ENCODE measurements around the gene CABLES2.

CABLES2 gene

DNA sequence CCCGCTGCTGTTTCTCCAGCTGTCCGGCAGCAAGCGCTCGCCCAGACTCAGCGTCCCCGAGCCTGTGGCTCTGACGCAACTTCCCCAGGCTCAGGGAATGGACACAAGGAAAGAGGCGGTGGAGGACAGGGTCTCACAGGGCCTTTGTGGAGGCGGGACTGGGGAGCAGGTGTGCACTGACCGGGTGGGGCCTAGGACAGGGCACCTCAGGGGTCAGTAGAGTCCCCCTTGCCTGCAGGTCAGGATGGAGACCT is 60.0 kb downstream of the CABLES2 start:
- no peak overlapping the region for H2BK12ac ChIP-seq (ENCODE audit: low read length)
- no peak for DNase-seq
- H3K4me3 ChIP-seq (ENCODE audit: low read depth, low read length) = no peak overlapping the region
- H3K18ac ChIP-seq (ENCODE audit: low read length) = no peak overlapping the region
- H4K12ac ChIP-seq (ENCODE audit: low read depth, low read length) = no peak overlapping the region
- H3K9ac ChIP-seq (ENCODE audit: low read length) = no peak overlapping the region
- H3K4ac ChIP-seq (ENCODE audit: low read depth, low read length) = no peak overlapping the region
- no peak overlapping the region for H4K8ac ChIP-seq (ENCODE audit: low read depth, low read length)
- H2BK5ac ChIP-seq (ENCODE audit: low read depth, low read length, poor library complexity) = no peak overlapping the region
- no peak overlapping the region for H3K23ac ChIP-seq (ENCODE audit: low read length)
- H2BK120ac ChIP-seq (ENCODE audit: insufficient read depth, low read length, poor library complexity) = no peak overlapping the region
- no peaks in the 10 kb centered on the region for H3K79me2 ChIP-seq (ENCODE audit: control insufficient read depth, insufficient read depth, low read length, poor library complexity)
- peaks cover 1% of the 10 kb centered on the region for H3K9me3 ChIP-seq (ENCODE audit: insufficient read depth, low read depth, low read length)
- H3K79me1 ChIP-seq (ENCODE audit: low read length) = no peaks in the 10 kb centered on the region
- H2AK5ac ChIP-seq (ENCODE audit: low read length) = no peak overlapping the region
- no peak overlapping the region for H3K27ac ChIP-seq (ENCODE audit: low read depth, low read length)
- no peak overlapping the region for H4K91ac ChIP-seq (ENCODE audit: low read depth, low read length)
- H2AFZ ChIP-seq (ENCODE audit: insufficient read depth, low read length, poor library complexity) = no peak overlapping the region
- peaks cover 9 to 10% of the 10 kb centered on the region in 2 experiments for H3K4me1 ChIP-seq (ENCODE audit: control insufficient read depth in 1 of 2, insufficient read depth in 2 of 2, low read length in 2 of 2)
- H3K36me3 ChIP-seq (ENCODE audit: control insufficient read depth in 1 of 2, insufficient read depth in 2 of 2, low read length in 2 of 2) = peaks cover 58 to 68% of the 10 kb centered on the region in 2 experiments
- no peak overlapping the region for H3K4me2 ChIP-seq (ENCODE audit: low read length)
- no peaks in the 10 kb centered on the region for H3K27me3 ChIP-seq (ENCODE audit: insufficient read depth, low read length)
- no CpG with 5 or more reads among the region's 10 CpGs for WGBS (ENCODE audit: extremely low coverage, insufficient coverage, insufficient read length)
- no peak overlapping the region for H3K14ac ChIP-seq (ENCODE audit: low read length)

DNA sequence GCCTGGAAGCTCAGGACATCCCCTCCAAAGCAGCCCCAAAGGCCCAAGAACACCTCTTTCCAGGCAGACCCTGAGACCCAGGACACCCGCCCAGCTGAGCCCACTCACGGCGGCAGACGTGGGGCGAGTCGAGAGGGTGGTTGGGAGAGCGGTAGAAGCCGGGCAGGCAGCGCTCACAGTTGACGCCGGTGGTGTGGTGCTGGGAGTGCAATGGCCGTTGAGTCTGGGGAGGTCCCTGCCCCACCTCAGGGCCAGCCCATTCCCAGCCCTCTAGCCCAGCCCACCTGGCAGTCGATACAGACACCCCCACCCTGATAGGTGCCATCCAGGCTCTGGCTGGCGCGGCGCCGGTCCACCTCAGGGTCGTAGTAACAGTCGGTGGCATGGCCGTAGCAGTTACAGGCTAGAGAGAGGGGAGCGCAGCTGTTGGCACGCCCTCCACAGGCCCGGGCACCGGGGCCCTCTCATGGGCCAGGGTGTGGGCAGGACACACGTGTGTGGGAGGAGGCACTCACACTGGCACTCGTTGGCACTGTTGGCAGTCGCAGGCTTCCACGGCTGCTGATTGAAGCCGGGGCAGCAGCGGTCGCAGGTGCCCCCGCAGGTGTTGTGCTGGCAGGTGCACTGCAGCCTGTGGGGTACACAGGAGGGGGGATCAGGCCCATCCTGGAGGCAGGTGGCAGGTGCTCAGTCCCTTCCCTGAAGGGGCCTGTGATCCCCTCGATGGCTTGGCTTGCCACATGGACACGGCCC is 60.5 kb downstream of the CABLES2 start:
- Histone ChIP-seq H4K12ac (ENCODE audit: low read depth, low read length) (no peak overlapping the region), H3K79me2 (ENCODE audit: control insufficient read depth, insufficient read depth, low read length, poor library complexity) (no peaks in the 10 kb centered on the region), H3K36me3 (ENCODE audit: control insufficient read depth in 1 of 2, insufficient read depth in 2 of 2, low read length in 2 of 2) (peaks cover 53 to 63% of the 10 kb centered on the region in 2 experiments), H2AFZ (ENCODE audit: insufficient read depth, low read length, poor library complexity) (no peak overlapping the region), H2BK120ac (ENCODE audit: insufficient read depth, low read length, poor library complexity) (no peak overlapping the region), H3K27ac (ENCODE audit: low read depth, low read length) (no peak overlapping the region), H3K79me1 (ENCODE audit: low read length) (no peaks in the 10 kb centered on the region), H3K9ac (ENCODE audit: low read length) (no peak overlapping the region), H3K18ac (ENCODE audit: low read length) (no peak overlapping the region), H3K27me3 (ENCODE audit: insufficient read depth, low read length) (no peaks in the 10 kb centered on the region), H3K4me3 (ENCODE audit: low read depth, low read length) (no peak overlapping the region), H4K91ac (ENCODE audit: low read depth, low read length) (no peak overlapping the region), H3K4ac (ENCODE audit: low read depth, low read length) (no peak overlapping the region), H2AK5ac (ENCODE audit: low read length) (no peak overlapping the region), H2BK5ac (ENCODE audit: low read depth, low read length, poor library complexity) (no peak overlapping the region), H3K23ac (ENCODE audit: low read length) (no peak overlapping the region), H3K4me1 (ENCODE audit: control insufficient read depth in 1 of 2, insufficient read depth in 2 of 2, low read length in 2 of 2) (peaks cover 9 to 10% of the 10 kb centered on the region in 2 experiments), H4K8ac (ENCODE audit: low read depth, low read length) (no peak overlapping the region), H2BK12ac (ENCODE audit: low read length) (no peak overlapping the region), H3K4me2 (ENCODE audit: low read length) (no peak overlapping the region), H3K9me3 (ENCODE audit: insufficient read depth, low read depth, low read length) (peaks cover 1% of the 10 kb centered on the region), H3K14ac (ENCODE audit: low read length) (no peak overlapping the region)
- WGBS (ENCODE audit: extremely low coverage, insufficient coverage, insufficient read length) = no CpG with 5 or more reads among the region's 34 CpGs
- no peak for DNase-seq

- Histone ChIP-seq H3K4ac (ENCODE audit: low read depth, low read length) (no peak overlapping the region), H4K8ac (ENCODE audit: low read depth, low read length) (no peak overlapping the region), H2AFZ (ENCODE audit: insufficient read depth, low read length, poor library complexity) (no peak overlapping the region)
Observed at GRCh38 chr20:62345681-62346370, 61.3 kb downstream of the CABLES2 start.

DNA sequence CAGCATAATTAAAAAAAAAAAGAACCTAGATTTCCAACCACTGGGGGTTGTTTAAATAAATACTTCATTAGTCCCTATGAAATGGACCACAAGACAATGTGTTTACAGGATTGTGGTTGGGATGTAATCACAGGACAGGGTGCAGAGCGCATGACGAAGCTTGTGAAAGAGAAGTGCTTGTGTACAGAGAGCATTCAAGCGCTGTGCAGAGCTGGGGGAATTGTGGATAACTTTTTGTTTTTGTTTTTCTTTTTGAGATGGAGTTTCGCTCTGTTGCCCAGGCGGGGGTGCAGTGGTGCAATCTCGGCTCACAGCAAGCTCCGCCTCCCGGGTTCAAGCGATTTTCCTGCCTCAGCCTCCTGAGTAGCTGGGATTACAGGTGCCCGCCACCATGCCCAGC is 62.3 kb downstream of the CABLES2 start:
- H4K12ac ChIP-seq (ENCODE audit: low read depth, low read length) = no peak overlapping the region
- no peaks in the 10 kb centered on the region for H3K27me3 ChIP-seq (ENCODE audit: insufficient read depth, low read length)
- H3K36me3 ChIP-seq (ENCODE audit: control insufficient read depth in 1 of 2, insufficient read depth in 2 of 2, low read length in 2 of 2) = peaks cover 40 to 53% of the 10 kb centered on the region in 2 experiments
- WGBS (ENCODE audit: extremely low coverage, insufficient coverage, insufficient read length) = no CpG with 5 or more reads among the region's 10 CpGs
- no peak overlapping the region for H3K27ac ChIP-seq (ENCODE audit: low read depth, low read length)
- no peak overlapping the region for H3K4me3 ChIP-seq (ENCODE audit: low read depth, low read length)
- no peak overlapping the region for H3K4me2 ChIP-seq (ENCODE audit: low read length)
- no peak overlapping the region for H3K9ac ChIP-seq (ENCODE audit: low read length)
- H3K79me2 ChIP-seq (ENCODE audit: control insufficient read depth, insufficient read depth, low read length, poor library complexity) = no peaks in the 10 kb centered on the region
- H3K4ac ChIP-seq (ENCODE audit: low read depth, low read length) = no peak overlapping the region
- peaks cover under 1% of the 10 kb centered on the region in 2 experiments for H3K4me1 ChIP-seq (ENCODE audit: control insufficient read depth in 1 of 2, insufficient read depth in 2 of 2, low read length in 2 of 2)
- H3K79me1 ChIP-seq (ENCODE audit: low read length) = no peaks in the 10 kb centered on the region
- no peak overlapping the region for H3K23ac ChIP-seq (ENCODE audit: low read length)
- no peak overlapping the region for H3K14ac ChIP-seq (ENCODE audit: low read length)
- no peak overlapping the region for H4K91ac ChIP-seq (ENCODE audit: low read depth, low read length)
- H3K18ac ChIP-seq (ENCODE audit: low read length) = no peak overlapping the region
- DNase-seq = no peak
- H4K8ac ChIP-seq (ENCODE audit: low read depth, low read length) = no peak overlapping the region
- no peak overlapping the region for H2BK120ac ChIP-seq (ENCODE audit: insufficient read depth, low read length, poor library complexity)
- H3K9me3 ChIP-seq (ENCODE audit: insufficient read depth, low read depth, low read length) = no peaks in the 10 kb centered on the region
- H2BK5ac ChIP-seq (ENCODE audit: low read depth, low read length, poor library complexity) = no peak overlapping the region
- H2AK5ac ChIP-seq (ENCODE audit: low read length) = no peak overlapping the region
- H2BK12ac ChIP-seq (ENCODE audit: low read length) = no peak overlapping the region
- no peak overlapping the region for H2AFZ ChIP-seq (ENCODE audit: insufficient read depth, low read length, poor library complexity)

More at GRCh38 chr20:62345681-62346370, 61.3 kb downstream of the CABLES2 start:
- H4K12ac ChIP-seq (ENCODE audit: low read depth, low read length) = no peak overlapping the region
- no peaks in the 10 kb centered on the region for H3K79me1 ChIP-seq (ENCODE audit: low read length)
- no peak overlapping the region for H3K23ac ChIP-seq (ENCODE audit: low read length)
- H3K27me3 ChIP-seq (ENCODE audit: insufficient read depth, low read length) = no peaks in the 10 kb centered on the region
- no peak overlapping the region for H3K9ac ChIP-seq (ENCODE audit: low read length)
- no peaks in the 10 kb centered on the region for H3K79me2 ChIP-seq (ENCODE audit: control insufficient read depth, insufficient read depth, low read length, poor library complexity)
- no CpG with 5 or more reads among the region's 25 CpGs for WGBS (ENCODE audit: extremely low coverage, insufficient coverage, insufficient read length)
- H3K9me3 ChIP-seq (ENCODE audit: insufficient read depth, low read depth, low read length) = no peaks in the 10 kb centered on the region
- no peak overlapping the region for H3K14ac ChIP-seq (ENCODE audit: low read length)
- no peak overlapping the region for H2BK12ac ChIP-seq (ENCODE audit: low read length)
- H3K18ac ChIP-seq (ENCODE audit: low read length) = no peak overlapping the region
- no peak overlapping the region for H2BK120ac ChIP-seq (ENCODE audit: insufficient read depth, low read length, poor library complexity)
- no peak for DNase-seq
- no peak overlapping the region for H3K4me2 ChIP-seq (ENCODE audit: low read length)
- H2AK5ac ChIP-seq (ENCODE audit: low read length) = no peak overlapping the region
- no peak overlapping the region for H3K4me3 ChIP-seq (ENCODE audit: low read depth, low read length)
- peaks cover 9 to 10% of the 10 kb centered on the region in 2 experiments for H3K4me1 ChIP-seq (ENCODE audit: control insufficient read depth in 1 of 2, insufficient read depth in 2 of 2, low read length in 2 of 2)
- no peak overlapping the region for H4K91ac ChIP-seq (ENCODE audit: low read depth, low read length)
- no peak overlapping the region for H2BK5ac ChIP-seq (ENCODE audit: low read depth, low read length, poor library complexity)
- H3K27ac ChIP-seq (ENCODE audit: low read depth, low read length) = no peak overlapping the region
- peaks cover 45 to 60% of the 10 kb centered on the region in 2 experiments for H3K36me3 ChIP-seq (ENCODE audit: control insufficient read depth in 1 of 2, insufficient read depth in 2 of 2, low read length in 2 of 2)
